CD4-positive, alpha-beta T cell treated with Interleukin-6 at 100 ng/mL for 8 hours (primary cell): Measurements from ENCODE around the gene MYLK2.

ENCODE experiments used
- DNase-seq: peaks from one replicate; pipeline ENCODE4 v3.0.0-alpha.2; 2020; ENCODE audit warnings: mixed read lengths, low spot score

Gene MYLK2

DNA sequence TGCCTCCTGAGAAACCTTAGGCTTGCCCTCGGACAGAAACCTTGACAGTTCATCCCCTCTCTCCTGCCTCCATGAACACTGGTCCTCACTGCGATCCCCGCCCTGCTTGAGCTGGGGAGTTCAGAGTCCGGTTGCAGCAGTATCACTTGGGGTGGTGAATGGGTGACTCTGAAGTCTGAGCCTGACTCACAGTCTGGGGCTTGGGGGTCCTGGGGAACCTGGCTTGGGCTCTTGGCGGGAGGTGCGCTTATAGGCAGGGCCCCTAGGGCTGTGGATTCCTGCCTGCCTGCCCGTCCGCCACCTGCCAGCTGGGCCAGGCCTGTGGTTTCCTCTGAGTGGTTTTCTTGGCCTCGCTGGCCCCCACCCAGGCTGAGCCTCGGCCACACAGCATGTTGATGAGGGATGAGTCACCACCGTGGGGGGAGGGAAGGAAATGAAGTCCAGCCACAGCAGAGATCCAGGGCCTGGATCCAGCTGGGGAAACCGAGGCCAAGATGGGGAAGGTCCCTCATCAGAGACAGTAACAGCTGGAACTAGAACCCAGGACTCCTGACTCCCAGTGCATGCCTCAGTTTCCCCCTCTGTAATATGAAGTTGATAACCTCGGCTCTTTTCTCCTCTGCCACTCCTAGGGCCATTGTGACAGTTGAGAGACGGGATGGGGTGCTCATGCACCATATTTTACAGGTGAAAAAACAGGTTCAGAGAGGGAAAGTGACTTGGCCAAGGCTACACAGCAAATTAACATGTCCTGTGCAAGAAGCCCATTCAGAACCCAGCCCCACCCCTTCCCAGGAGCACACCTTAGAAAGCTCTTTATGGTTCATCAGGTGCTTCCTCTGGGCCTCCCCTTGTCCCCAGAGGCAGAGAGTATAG, 17.1 kb downstream of the MYLK2 start:
- peak; percentile 10 for DNase-seq

DNA sequence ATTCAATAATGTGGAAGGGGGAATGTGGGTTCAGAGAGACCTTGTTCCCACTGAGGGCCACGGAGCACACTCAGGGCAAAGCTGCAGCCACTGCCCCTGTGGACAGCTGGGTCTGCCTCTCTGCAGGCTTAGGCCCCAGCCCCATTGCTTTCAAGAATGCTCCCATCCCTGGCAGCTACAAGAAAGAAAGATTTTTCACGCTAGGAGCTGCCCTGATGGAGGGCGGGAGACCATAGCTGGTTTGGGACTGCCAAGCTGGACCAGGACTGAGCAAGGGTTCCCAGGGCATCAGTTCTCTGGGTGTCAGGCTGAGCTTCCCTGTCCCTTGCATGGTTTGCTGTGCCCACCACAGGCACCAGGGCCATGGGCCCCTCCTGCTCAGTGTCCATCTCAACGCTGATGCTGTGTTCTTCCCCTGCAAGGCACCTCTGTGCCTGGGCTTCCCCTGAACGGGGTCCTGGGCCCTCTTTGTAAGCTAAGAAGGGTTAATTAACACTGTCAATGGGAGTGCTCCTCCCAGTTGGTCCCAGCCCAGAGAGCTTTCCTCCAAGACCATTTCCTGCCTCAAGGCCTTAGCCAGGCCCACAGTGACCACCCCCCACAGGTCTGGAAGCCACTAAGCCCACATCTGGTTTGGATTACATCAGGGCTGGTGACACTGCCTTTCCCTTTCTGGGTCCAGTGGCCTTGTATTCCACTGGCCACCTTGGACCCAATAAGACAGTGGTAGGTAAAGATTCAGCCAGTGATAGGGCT, 17.9 kb downstream of the MYLK2 start:
- DNase-seq: no peak

DNA sequence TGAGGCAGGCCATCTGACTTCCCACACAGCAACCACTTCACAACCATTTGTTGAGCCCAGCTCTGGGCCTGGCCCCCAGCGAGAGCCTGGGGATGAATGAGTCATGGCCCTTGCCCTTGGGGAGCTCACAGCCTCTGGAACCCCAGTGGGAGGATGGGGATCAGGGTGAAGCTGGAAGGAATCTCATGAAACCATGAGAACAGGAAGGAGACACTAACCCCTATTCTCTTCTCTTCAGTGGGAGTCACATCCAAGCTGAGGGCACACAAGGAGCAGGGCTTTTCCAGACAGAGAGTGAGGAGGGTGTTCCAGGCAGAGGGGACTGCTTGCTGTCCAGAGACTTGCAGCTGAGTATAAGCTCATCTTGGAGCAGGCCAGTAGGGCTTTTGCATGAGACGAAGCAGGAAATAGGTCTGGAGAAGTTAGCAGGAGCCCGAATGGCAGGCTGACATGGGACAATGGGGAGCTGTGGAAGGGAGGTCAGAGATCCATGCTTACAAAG, 18.8 kb downstream of the MYLK2 start:
- DNase-seq: no peak

DNA sequence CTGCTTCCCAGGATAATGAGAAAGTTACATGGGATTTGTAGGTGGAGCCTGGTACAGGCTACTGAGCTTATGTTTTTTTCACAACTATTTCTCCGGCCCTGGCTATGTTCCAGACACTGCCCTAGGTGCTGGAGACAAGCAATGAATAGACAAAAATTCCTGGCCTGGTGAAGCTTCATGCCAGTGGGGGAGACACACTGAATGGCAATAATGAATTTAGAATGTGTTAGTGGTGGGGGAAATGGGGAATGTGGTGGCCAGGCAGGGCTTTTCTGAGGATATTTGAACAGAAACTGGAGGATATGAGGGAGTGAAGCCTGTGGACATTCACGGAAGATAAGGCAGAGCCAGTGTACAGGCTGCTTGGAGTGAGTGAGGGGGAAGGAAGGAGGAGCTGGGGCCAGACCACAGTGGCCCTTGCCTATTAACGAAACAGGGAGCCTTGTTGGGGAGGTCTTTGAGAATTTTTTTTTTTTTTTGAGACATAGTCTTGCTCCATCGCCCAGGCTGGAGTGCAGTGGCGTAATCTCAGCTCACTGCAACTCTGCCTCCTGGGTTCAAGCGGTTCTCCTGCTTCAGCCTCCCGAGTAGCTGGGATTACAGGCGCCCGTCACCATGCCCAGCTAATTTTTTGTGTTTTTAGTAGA, 19.6 kb downstream of the MYLK2 start:
- no peak for DNase-seq

DNA sequence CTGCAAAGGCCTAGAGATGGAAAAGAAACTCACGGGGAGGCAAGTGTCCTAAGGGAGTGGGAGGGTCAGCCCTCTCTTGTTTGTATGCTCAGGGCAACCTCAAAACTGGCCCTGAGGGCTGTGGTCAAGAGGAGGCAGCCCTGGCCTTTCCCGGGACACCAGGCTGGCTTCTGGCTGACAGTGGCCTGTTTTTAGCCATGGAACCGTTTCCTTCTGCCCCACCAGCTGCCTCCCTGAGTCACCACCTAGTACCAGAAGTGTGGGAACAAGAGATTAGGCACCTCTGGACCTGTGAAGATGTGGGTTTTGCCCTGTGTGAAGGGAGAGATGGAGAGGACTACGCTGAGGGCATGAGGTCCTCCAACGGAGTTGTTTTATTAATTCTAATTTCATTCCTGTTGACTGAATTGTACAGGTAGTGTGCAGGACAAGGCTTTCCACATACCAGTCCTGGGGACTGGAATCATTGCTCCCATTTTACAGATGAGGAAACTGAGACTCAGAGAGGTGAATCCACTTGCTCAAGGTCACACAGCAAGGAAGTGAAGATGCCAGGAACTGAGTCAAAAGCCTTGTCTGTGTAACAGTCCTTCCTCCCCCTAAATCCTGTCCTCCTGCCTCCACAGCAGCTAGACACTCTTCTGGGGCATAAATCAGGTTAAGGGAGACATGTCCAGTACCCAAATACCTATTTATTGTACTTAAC, 20.8 kb downstream of the MYLK2 start:
- DNase-seq: no peak

DNA sequence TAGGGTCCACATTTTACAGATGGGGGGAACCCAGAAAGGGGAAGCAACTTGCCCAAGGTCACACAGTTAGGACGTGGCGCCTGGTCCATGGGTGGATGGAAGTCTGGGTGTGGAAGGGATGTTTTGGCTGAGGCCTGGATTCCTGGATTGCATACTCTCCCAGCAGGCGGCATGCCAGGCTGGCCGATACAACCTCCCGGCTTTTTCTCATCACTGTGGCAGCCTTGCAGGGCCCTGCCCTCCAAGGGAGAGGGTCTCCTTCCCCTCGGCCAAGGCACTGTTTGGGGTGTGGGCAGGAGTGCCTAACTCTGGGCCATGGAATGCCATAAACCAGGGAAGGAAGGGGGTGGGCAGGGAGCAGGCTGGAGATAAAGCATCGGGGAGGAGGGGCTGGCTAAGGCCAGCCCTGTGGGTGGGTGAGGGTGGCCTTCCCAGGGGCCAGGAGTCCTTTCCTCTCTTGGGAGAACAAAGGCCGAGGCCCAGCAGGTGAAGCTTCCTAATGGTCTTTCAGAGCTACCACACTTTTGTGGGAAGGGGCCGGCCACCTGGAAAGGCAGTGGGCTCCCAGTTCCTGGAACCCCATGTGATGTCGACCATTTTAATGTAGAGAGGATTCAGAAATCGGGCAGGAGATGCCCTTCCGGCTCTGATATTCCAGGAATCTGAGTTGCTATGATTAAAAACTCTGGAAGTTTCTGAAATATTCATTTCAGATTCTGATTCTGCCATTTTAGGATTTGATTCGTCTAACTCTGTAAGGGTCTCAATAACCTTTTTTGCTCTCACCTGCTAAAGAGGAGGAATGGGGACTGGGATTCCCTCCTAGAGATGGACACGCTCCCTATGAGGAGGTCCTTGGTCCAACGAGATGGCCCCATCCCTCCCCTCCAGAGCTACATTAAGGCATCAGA, 22.0 kb downstream of the MYLK2 start:
- no peak for DNase-seq

DNA sequence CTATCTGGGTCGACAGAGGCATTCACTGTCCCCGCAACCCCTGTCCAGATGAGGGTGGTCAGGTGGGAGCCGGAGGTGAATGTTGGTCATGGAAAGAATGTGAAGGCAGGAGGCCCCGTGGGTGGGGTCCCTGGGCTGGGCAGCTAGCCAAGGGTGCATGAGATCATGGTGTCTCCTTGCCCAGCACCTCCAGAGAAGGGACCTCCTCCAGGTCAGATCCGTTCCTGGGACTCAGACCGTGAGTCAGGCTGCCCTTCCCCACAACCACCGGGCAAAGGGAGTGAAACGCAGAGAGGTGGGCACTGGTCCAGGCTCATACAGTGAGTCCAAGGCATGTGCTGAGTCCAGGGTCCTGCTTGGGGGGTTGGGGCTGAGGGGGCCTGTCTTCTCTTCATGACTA, 22.8 kb downstream of the MYLK2 start:
- DNase-seq: no peak

DNA sequence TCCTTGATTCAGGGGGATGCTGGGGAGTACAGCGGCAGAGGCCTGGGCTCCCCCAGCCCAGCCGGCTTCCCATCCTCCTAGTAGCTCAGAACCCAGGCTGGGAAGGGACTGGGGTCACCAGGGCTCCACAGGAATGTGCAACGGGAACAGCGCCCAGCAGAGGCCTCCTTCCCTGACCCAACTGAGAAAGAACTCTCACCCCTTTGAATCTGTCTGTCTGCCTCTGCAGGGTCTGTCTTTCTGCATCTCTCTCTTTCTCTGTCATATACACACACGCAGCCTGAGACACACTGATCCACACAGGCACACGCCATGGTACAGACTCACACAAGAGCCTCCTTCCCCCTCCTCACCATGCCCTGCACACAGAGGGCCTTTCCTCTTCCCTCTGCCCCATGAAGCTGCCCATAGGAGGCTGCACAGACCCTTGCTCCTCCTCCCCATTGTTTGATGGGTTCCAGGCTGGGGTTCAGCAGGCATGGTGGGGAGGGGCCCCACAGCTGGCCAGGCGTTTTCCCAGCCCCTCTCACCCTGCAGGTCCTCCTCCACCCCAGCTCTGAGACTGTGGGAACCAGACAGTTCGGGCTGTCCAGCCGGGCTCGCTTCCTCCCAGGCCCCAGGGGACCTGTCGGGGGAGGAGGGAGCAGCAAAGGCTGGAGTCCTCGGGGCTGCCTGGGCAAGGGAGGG, 23.5 kb downstream of the MYLK2 start:
- DNase-seq: no peak

DNA sequence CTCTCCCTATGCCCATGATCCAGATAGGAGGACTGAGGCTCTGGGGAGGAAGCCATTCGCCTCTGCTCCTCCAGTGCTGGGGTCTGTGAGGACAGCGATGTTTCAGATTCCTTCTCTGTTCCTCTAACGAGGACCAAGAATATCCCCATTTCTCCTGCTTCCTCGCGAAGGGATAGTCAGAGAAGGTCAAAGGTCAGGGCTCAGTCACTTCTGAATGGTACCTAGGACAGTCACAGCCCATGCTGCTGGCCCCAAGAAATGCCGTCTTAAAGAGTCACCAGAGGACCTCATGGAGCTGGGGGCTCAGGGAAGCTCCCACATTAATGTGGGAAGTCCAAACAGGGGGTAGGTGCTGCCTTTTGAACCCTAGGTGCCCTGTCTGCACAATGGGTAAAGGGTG, 24.1 kb downstream of the MYLK2 start:
- no peak for DNase-seq

DNA sequence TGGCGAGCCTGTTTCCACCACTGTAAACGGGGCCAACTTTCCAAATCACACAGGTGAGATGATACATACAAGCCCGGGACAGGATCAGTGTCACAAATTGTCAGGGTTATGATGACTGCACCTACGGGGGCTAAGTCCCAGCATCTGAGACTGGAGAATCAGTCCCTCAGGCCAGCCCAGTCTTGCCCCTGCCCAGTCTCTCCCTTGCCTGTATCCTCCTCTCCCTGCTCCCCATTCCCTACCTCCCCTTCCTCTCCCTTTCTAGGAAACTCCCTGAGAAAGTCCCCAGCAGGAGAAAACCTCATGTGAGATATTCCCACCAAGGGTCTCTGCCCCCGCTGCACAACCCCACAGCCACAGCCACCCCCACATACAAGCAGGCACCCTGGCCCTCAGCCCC, 24.7 kb downstream of the MYLK2 start:
- no peak for DNase-seq

DNA sequence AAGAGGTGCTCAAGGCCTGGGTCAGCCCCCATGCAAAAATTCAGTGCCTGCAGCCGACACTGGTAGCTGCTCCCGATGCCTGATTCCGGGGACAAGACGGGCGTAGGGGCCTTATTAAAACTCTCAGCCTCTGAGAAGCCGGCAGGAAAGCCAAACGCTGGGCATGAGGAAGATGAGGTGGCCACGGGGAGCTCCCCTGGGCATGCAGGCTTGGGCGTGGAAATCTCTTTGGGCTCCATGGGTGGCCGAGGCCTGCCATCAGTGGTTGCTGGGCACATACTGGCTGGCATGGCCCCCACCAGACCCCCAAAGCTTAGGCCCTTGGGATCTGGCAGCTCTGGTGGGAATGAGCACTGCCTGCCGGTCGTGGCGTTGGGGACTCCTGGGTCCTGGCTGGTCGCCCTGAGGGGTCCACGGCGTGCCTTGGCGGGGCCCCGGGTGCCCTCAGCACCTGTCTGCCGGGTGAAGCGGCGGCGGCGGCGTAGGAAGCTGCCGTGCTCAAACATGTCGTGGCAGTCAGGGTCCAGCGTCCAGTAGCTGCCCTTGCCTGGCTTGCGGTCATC, 25.7 kb downstream of the MYLK2 start:
- DNase-seq: no peak

DNA sequence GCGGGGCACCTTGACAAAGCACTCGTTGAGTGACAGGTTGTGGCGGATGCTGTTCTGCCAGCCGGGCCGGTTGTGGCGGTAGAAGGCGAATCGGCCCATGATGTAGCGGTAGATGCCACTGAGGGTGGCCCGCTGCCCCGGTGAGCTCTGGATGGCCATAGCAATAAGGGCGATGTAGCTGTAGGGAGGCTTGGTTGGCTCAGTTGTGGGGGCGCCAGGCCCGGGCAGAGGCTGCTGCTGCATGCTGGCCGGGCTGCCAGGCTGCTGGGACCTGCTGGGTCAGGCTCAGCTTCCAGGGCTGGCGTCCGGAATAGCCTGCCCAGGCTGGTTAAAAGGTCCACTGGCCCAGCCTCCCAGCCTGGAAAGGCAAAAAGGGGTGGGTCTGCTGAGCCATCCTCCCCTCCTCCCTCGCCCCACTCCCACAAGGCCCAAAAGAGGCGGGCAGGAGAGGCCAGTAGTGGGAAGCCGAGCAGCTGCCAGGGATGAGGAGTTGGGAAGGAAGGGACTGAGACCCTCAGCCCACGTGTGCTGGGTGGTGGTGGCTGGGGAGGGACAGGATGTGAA, 26.2 kb downstream of the MYLK2 start, which contains the start of gene FOXS1:
TSS of gene FOXS1 (minus strand) at position 305 of the 564 bp plus-strand sequence. CDS start at position 243, 62 bp downstream.
- DNase-seq: no peak

DNA sequence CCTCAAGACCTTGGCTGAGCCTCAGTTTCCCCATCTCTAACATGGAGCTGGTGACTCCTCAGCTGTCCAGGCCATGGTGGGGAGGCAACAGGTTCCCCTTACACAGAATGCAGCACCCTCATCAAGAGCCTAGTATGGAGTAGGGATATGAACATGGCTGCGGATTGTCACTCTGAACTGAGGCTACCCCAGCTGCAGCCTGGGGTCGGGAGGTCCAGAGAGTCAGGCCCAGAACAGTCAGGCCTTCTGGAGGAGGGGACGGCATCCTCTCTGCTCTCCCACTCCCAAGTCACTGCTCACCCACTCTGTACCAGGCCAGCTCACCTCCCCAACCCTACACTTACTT, 27.6 kb downstream of the MYLK2 start:
- no peak for DNase-seq

DNA sequence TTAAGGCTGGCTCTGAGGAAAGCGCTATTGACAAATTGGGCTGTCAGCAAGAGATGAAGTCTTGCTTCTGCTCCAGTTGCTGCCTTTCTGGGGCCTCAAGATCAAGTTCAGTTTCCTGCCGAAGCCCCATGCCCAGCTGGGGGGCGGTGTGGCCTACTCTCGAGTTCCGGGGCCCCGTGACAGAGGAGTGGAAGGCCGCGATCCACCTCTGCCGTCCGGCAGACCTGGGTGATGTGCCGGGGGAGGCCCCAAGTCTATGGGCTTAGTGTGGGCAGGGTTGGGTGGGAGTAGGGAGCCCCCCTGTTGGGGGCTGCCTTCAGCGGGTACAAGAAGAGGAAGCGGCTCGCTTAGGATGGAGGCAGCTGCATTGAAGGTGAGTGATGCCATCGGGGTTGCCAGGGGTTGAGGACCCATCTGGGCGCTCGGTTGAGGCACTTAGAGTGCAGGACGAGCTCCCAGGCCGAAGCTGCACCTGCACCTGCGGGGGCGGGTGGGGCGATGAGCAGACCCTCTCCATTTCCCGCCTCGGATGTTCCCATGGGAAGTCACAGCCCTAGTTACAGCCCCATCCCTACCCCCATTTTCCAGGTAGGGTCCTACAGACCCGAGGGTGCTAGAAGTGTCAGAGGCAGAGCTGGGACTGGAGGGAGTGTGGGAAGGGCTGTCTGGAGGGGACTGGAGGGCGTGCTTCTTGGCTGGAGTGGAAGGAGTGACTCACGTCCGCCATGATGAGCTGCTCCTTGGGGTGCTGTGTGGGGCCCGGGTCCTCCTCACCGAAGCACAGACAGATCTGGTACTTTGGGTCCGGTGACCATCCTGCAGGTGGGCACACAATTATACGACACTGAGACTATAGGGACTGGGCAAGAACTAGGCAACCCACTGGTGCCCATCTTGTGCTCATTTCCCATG, 29.2 kb downstream of the MYLK2 start:
- no peak for DNase-seq

DNA sequence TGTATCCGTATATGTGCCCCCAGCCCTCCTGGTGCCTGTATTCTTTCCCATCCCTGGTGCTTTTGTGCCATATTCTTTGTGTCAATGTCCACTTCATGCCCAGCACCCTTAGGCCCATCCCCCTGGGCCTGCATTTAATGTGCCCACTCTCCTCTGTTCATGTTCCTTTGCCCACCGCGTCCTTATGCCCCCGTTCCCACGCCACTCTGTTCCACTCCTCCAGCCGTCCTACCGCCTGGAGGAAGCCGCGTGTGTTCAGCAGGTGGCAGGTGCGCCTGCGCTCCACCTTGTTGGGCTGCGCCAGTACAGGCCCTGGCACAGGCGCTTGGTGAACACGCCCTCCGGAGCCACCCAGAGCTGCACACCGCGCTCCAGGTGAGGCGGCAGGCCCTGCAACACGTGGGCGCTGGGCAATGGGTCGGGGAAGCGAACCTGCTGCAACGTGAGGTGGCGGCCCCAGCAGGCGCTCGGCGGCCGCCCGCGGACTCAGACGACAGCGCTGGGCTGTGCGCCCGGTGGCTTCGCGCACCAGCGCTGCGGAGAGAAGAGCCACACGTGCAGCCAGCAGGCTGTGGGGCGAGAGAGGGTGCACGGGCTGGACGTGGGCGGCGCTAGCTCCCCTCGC, 30.3 kb downstream of the MYLK2 start:
- no peak for DNase-seq

DNA sequence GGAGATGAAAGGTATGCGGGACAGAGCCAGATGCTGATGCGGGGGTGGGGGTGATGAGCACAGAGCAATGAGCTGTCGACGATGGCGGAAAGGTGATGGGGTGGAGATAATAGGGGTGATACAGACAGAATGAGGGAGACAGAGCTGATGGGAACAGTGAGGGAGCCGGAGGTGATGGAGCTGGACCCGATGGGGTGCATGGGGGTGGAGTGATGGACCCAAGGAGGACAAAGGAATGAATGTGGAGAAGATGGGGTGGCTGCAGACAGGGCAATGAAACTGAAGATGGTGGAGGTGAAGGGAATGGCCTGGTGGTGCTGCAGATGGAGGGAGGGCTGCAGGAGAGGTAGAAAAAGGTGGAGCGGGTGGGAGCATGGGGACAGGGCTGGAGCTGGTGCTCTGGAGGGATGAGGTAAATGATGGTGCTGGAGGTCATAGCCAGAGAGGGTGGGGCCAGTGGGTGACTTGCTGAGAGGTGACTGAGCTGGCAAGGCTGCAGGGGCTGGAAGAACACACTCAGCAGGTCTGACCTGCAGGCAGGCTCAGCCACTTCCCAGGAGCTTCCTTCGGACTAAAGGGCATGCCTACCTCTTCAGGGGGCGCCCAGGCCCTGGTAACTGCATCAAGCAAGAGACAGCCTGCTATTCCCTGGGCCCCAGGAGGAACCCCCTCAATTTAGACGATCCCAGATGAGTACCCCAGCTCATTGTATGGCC, 32.2 kb downstream of the MYLK2 start:
- no peak for DNase-seq

DNA sequence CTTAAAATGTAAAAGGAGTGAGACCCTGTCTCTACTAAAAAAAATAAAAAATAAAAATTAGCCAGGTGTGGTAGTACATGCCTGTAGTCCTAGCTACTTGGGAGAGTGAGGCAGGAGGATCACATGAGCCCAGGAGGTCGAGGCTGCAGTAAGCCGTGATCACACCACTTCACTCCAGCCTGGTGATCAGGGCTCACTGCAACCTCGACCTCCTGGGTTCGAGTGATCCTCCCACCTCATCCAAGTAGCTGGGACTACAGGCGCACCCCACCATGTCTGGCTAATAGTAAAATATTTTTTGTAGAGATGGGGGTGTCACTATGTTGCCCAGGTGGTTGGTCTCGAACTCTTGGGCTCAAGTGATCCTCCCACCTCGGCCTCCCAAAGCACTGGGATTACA, 34.3 kb downstream of the MYLK2 start:
- no peak for DNase-seq
